ENCODE measurements around the gene NDUFS8. TPM values are rescaled to one million over a fixed set of nuclear protein-coding genes. Genes with fewer than 3 reads are reported as not detected.

The NDUFS8 gene
- total RNA-seq, 1 donor, result 85.9 TPM

GRCh38 chr11:68040101-68040956 lies 9.8 kb downstream of the NDUFS8 start:
- peak; percentile 94 for DNase-seq (ENCODE audit: low read depth)
- peak overlapping the region; percentile 85 for H3K4me3 ChIP-seq (ENCODE audit: low read depth, low read length)
- TF ChIP-seq, protein P1, sequence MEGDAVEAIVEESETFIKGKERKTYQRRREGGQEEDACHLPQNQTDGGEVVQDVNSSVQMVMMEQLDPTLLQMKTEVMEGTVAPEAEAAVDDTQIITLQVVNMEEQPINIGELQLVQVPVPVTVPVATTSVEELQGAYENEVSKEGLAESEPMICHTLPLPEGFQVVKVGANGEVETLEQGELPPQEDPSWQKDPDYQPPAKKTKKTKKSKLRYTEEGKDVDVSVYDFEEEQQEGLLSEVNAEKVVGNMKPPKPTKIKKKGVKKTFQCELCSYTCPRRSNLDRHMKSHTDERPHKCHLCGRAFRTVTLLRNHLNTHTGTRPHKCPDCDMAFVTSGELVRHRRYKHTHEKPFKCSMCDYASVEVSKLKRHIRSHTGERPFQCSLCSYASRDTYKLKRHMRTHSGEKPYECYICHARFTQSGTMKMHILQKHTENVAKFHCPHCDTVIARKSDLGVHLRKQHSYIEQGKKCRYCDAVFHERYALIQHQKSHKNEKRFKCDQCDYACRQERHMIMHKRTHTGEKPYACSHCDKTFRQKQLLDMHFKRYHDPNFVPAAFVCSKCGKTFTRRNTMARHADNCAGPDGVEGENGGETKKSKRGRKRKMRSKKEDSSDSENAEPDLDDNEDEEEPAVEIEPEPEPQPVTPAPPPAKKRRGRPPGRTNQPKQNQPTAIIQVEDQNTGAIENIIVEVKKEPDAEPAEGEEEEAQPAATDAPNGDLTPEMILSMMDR (IDR thresholded peaks at IDR 0.05; ENCODE audit: insufficient read depth, low read depth, low read length), result no peak

- DNase-seq (ENCODE audit: low read depth), result no peak
- TF ChIP-seq, protein P1 (IDR thresholded peaks at IDR 0.05; ENCODE audit: insufficient read depth, low read depth, low read length), result no peak
Measured at GRCh38 chr11:68040957-68041591, 10.6 kb downstream of the NDUFS8 start.

GRCh38 chr11:68041617-68042218 lies 11.2 kb downstream of the NDUFS8 start:
- no peak for DNase-seq (ENCODE audit: low read depth)
- TF ChIP-seq, protein P1 (IDR thresholded peaks at IDR 0.05; ENCODE audit: insufficient read depth, low read depth, low read length), result no peak

More at GRCh38 chr11:68040957-68041591, 10.6 kb downstream of the NDUFS8 start:
- peak overlapping the region; percentile 85 for H3K4me3 ChIP-seq (ENCODE audit: low read depth, low read length)

GRCh38 chr11:68042219-68043028 lies 11.9 kb downstream of the NDUFS8 start:
- TF ChIP-seq, protein P1 (IDR thresholded peaks at IDR 0.05; ENCODE audit: insufficient read depth, low read depth, low read length), result no peak
- no peak overlapping the region for H3K4me3 ChIP-seq (ENCODE audit: low read depth, low read length)
- DNase-seq (ENCODE audit: low read depth), result no peak

More at GRCh38 chr11:68041617-68042218, 11.2 kb downstream of the NDUFS8 start:
- H3K4me3 ChIP-seq (ENCODE audit: low read depth, low read length), result no peak overlapping the region

DNA sequence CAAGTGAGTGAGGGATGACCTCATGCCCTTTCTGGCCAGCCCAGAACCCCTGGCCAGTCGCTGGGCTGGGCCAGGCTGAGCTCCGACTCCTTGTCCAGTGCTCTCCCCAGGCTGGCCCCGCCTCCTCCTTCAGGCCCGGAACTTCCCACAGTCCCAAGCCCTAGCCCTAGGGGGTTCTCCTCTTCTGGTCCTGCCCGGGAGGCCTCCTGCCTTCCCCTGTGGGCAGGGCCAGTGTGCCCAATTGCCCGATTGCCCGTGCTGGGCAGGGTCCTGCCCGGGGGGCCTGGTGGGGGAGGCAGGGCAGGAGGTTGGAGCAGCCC lies 12.5 kb downstream of the NDUFS8 start:
- no peak overlapping the region for H3K4me3 ChIP-seq (ENCODE audit: low read depth, low read length)
- DNase-seq (ENCODE audit: low read depth), result no peak
- TF ChIP-seq, protein P1 (IDR thresholded peaks at IDR 0.05; ENCODE audit: insufficient read depth, low read depth, low read length), result no peak
